Neural progenitor cell (in vitro differentiated cells): ENCODE measurements around the gene FBLN7. TPM values are rescaled to one million over a fixed set of nuclear protein-coding genes. Genes with fewer than 3 reads are reported as not detected.

Source experiments
- DNase-seq: peaks from one replicate; pipeline ENCODE4 v3.0.0-alpha.2; 2016; ENCODE audit warnings: low spot score
- H2AFZ ChIP-seq: fragments of 200-600 bp; sonication (generic); replicated peaks from 2 replicates; pipeline ENCODE4 v1.6.1; 2016; ENCODE audit warnings: antibody characterized with exemption
- H3F3A ChIP-seq: fragments of 200-600 bp; sonication (generic); 2 replicates; pipeline ENCODE4 v1.6.1; 2016; ENCODE audit warnings: antibody characterized with exemption, low read depth
- H3K27ac ChIP-seq: fragments of 200-600 bp; sonication (generic); 2 replicates; pipeline ENCODE4 v1.5.1; 2016; ENCODE audit warnings: mild to moderate bottlenecking
- H3K27me3 ChIP-seq: fragments of 200-600 bp; sonication (generic); 2 replicates; pipeline ENCODE4 v1.6.1; 2016; ENCODE audit warnings: mild to moderate bottlenecking, moderate library complexity
- H3K36me3 ChIP-seq: fragments of 200-600 bp; sonication (generic); 2 replicates; pipeline ENCODE4 v1.5.1; 2016
- H3K4me1 ChIP-seq: fragments of 200-600 bp; sonication (generic); 2 replicates; pipeline ENCODE4 v1.6.1; 2016; ENCODE audit warnings: mixed run types
- H3K4me2 ChIP-seq: fragments of 200-600 bp; sonication (generic); 2 replicates; pipeline ENCODE4 v1.6.1; 2016
- H3K4me3 ChIP-seq: fragments of 200-600 bp; sonication (generic); 2 replicates; pipeline ENCODE4 v1.5.1; 2016
- H3K79me2 ChIP-seq: fragments of 200-600 bp; sonication (generic); 2 replicates; pipeline ENCODE4 v1.6.1; 2016; ENCODE audit warnings: low read depth
- H3K9ac ChIP-seq: fragments of 200-600 bp; sonication (generic); 2 replicates; pipeline ENCODE4 v1.6.1; 2016
- H3K9me3 ChIP-seq: fragments of 200-600 bp; sonication (generic); 2 replicates; pipeline ENCODE4 v1.5.1; 2016; ENCODE audit warnings: low read depth
- H4K20me1 ChIP-seq: fragments of 200-600 bp; sonication (generic); 2 replicates; pipeline ENCODE4 v1.6.1; 2016; ENCODE audit warnings: low read depth
- H3K27ac Mint-ChIP-seq: 3 replicates; pipeline ENCODE4 v1.8.0; 2021; ENCODE audit warnings: mixed read lengths
- H3K27me3 Mint-ChIP-seq: 2 replicates; pipeline ENCODE4 v1.8.0; 2022; ENCODE audit warnings: low read depth, mild to moderate bottlenecking, inconsistent platforms, moderate library complexity, mixed read lengths; ENCODE audit not compliant: insufficient read depth
- H3K36me3 Mint-ChIP-seq: 3 replicates; pipeline ENCODE4 v1.8.0; 2021; ENCODE audit warnings: mixed read lengths
- H3K4me1 Mint-ChIP-seq: 3 replicates; pipeline ENCODE4 v1.8.0; 2021; ENCODE audit warnings: mixed read lengths
- H3K4me3 Mint-ChIP-seq: 3 replicates; pipeline ENCODE4 v1.8.0; 2021; ENCODE audit warnings: mild to moderate bottlenecking, moderate library complexity, mixed read lengths
- H3K9me3 Mint-ChIP-seq: 3 replicates; pipeline ENCODE4 v1.8.0; 2020; ENCODE audit warnings: mixed read lengths
- CTCF ChIP-seq: fragments of 200-600 bp; sonication (generic); IDR thresholded peaks from 2 replicates; pipeline ENCODE4 v1.5.1; 2017; ENCODE audit warnings: antibody characterized with exemption, mild to moderate bottlenecking
- EZH2 ChIP-seq: fragments of 200-600 bp; sonication (generic); IDR thresholded peaks from 2 replicates; pipeline ENCODE4 v1.6.1; 2017; ENCODE audit warnings: antibody characterized with exemption, mild to moderate bottlenecking, moderate library complexity
- EZH2phosphoT487 ChIP-seq: fragments of 200-600 bp; sonication (generic); IDR thresholded peaks from 2 replicates; pipeline ENCODE4 v1.6.1; 2017; ENCODE audit warnings: antibody characterized with exemption
- total RNA-seq: library from RNA; depleted of rRNA; stranded (reverse); fragments of >200 nt; gene quantifications from 2 replicates; pipeline ENCODE4 v1.2.3, GENCODE V29; 2015; ENCODE audit warnings: low replicate concordance

Gene FBLN7
- total RNA-seq, 1 donor from 2014 or later: 7.8 TPM

GRCh38 chr2:112155331-112156151 lies 17.4 kb downstream of the FBLN7 start:
- H3K4me1 Mint-ChIP-seq: peaks cover 11% of the 10 kb centered on the region
- Histone ChIP-seq H4K20me1 (no peaks in the 10 kb centered on the region), H3K79me2 (no peaks in the 10 kb centered on the region), H3K9ac (no peak overlapping the region), H3F3A (no peaks in the 10 kb centered on the region), H3K27ac (peak overlapping the region; percentile 64), H2AFZ (no peak overlapping the region), H3K4me2 (no peak overlapping the region), H3K4me3 (no peak overlapping the region), H3K4me1 (peaks cover 8% of the 10 kb centered on the region), H3K9me3 (no peaks in the 10 kb centered on the region), H3K27me3 (no peaks in the 10 kb centered on the region), H3K36me3 (no peaks in the 10 kb centered on the region)
- no peak overlapping the region for H3K4me3 Mint-ChIP-seq
- TF ChIP-seq CTCF (no peak), EZH2 (no peak), EZH2phosphoT487 (no peak)
- no peak overlapping the region for H3K27ac Mint-ChIP-seq
- no peak for DNase-seq
- peaks cover 4% of the 10 kb centered on the region for H3K27me3 Mint-ChIP-seq
- H3K36me3 Mint-ChIP-seq: peaks cover 23% of the 10 kb centered on the region
- H3K9me3 Mint-ChIP-seq: peaks cover 2% of the 10 kb centered on the region

DNA sequence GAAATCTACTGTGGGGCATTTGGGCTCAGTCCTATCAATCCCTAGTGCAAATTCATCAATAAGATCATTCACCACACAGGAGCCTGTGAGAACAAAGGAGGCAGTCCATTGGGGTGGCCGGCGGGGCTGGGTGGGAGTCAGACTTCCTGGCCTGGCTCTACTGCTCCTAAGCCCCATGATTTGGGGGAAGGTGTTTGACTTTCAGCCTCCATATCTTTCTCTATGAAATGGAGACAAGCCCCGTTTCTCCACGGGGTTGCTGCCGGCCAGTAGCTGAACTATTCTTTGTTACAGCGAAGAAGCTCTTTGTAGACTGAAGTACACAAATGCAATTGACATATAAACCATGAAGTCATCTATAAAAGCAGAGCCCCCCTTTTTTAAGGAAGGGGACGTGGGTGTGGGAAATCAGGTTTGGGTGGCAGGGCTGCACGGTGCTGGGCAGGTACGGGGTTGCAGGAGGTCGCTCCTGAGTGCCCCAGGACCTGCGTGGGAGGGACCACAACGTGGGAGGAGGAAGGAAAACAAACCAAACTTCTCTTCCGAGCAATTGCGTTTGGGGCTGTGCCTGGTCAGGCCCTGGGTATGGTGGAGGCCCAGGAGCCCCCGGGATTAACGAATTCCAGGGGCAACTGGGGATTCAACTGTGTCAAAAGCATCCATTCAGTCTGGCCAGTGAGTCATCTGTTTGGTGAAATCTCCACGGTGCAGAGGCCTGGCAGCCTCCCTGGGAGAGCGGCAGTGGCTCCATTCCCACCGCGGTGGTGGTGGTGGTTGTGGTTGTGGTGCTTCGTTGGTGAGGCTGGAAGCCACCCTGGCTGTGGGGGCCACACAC lies 18.2 kb downstream of the FBLN7 start:
- peaks cover 9% of the 10 kb centered on the region for H3K4me1 Mint-ChIP-seq
- H3K4me3 Mint-ChIP-seq: no peak overlapping the region
- peak; percentile 60 for DNase-seq
- TF ChIP-seq EZH2phosphoT487 (no peak), EZH2 (no peak), CTCF (no peak)
- no peak overlapping the region for H3K4me3 ChIP-seq
- no peaks in the 10 kb centered on the region for H3K79me2 ChIP-seq
- peaks cover 21% of the 10 kb centered on the region for H3K36me3 Mint-ChIP-seq
- no peaks in the 10 kb centered on the region for H3F3A ChIP-seq
- no peaks in the 10 kb centered on the region for H3K27me3 ChIP-seq
- H3K9me3 ChIP-seq: no peaks in the 10 kb centered on the region
- peak overlapping the region; percentile 64 for H3K27ac ChIP-seq
- H3K9me3 Mint-ChIP-seq: peaks cover 2% of the 10 kb centered on the region
- H3K4me1 ChIP-seq: peaks cover 8% of the 10 kb centered on the region
- no peaks in the 10 kb centered on the region for H4K20me1 ChIP-seq
- H3K36me3 ChIP-seq: no peaks in the 10 kb centered on the region
- H2AFZ ChIP-seq: no peak overlapping the region
- peak overlapping the region; percentile 86 for H3K27ac Mint-ChIP-seq
- peak overlapping the region; percentile 11 for H3K4me2 ChIP-seq
- no peak overlapping the region for H3K9ac ChIP-seq
- H3K27me3 Mint-ChIP-seq: peaks cover 3% of the 10 kb centered on the region

DNA sequence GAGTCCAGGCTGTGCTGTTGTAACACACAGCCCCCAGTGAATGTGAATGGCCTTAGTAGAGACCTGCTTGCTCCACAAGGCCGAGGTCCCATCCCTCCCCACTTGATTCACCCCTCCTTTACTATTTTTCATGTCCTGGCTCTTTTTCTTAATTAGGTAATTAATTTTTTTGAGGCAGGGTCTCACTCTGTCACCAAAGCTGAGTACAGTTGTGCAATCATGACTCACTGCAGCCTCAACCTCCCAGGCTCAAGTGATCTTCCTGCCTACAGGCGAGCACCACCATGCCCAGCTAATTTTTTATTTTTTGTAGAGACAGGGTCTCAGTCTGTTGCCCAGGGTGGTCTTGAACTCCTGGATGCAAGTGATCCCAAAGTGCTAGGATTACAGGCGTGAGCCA lies 19.3 kb downstream of the FBLN7 start:
- Mint-ChIP-seq H3K27ac (peak overlapping the region; percentile 72), H3K9me3 (peaks cover 2% of the 10 kb centered on the region), H3K27me3 (peaks cover 3% of the 10 kb centered on the region), H3K36me3 (peaks cover 19% of the 10 kb centered on the region), H3K4me1 (peaks cover 9% of the 10 kb centered on the region), H3K4me3 (no peak overlapping the region)
- no peaks in the 10 kb centered on the region for H4K20me1 ChIP-seq
- H3K36me3 ChIP-seq: no peaks in the 10 kb centered on the region
- no peak overlapping the region for H3K4me3 ChIP-seq
- H3K9me3 ChIP-seq: no peaks in the 10 kb centered on the region
- DNase-seq: no peak
- H2AFZ ChIP-seq: no peak overlapping the region
- no peak overlapping the region for H3K9ac ChIP-seq
- TF ChIP-seq CTCF: no peak
- no peak for TF ChIP-seq EZH2
- TF ChIP-seq EZH2phosphoT487: no peak
- H3K4me1 ChIP-seq: peaks cover 8% of the 10 kb centered on the region
- H3K27ac ChIP-seq: no peak overlapping the region
- H3K27me3 ChIP-seq: no peaks in the 10 kb centered on the region
- H3K4me2 ChIP-seq: no peak overlapping the region
- no peaks in the 10 kb centered on the region for H3K79me2 ChIP-seq
- no peaks in the 10 kb centered on the region for H3F3A ChIP-seq
